Neural progenitor cell (in vitro differentiated cells): ENCODE data around the gene IRF9.

Experiments
- CTCF ChIP-seq: fragments of 200-600 bp; sonication (generic); IDR thresholded peaks from 2 replicates; pipeline ENCODE4 v1.5.1; 2017; ENCODE audit warnings: antibody characterized with exemption, mild to moderate bottlenecking
- EZH2 ChIP-seq: fragments of 200-600 bp; sonication (generic); IDR thresholded peaks from 2 replicates; pipeline ENCODE4 v1.6.1; 2017; ENCODE audit warnings: antibody characterized with exemption, mild to moderate bottlenecking, moderate library complexity

GRCh38 chr14:24143511-24143910, 17.6 kb upstream of the IRF9 start:
- TF ChIP-seq CTCF (no peak), EZH2 (no peak)
